ENCODE data around the gene ZNF614.
"Not testable (repeated sequence)": the region's sequence is repeated elsewhere in the genome, so short reads cannot be mapped to it uniquely, and the experiment has no call there.

The ZNF614 gene

GRCh38 chr19:52028027-52028779 is at the start of gene ZNF614:
Gene ZNF614 (minus strand): TSS chr19:52028379. CDS start chr19:52025745, 2,634 bp downstream.
- H3K4me3 ChIP-seq (ENCODE audit: low read depth, low read length): peak within 1 kb of the TSS; percentile 92
- no peak for TF ChIP-seq CTCF (IDR thresholded peaks at IDR 0.05; ENCODE audit: low read depth, low read length)

- no peak for TF ChIP-seq CTCF (IDR thresholded peaks at IDR 0.05; ENCODE audit: low read depth, low read length)
- no peak overlapping the region for H3K4me3 ChIP-seq (ENCODE audit: low read depth, low read length)
Observed at GRCh38 chr19:52070496-52070895, 42.3 kb upstream of the ZNF614 start.

DNA sequence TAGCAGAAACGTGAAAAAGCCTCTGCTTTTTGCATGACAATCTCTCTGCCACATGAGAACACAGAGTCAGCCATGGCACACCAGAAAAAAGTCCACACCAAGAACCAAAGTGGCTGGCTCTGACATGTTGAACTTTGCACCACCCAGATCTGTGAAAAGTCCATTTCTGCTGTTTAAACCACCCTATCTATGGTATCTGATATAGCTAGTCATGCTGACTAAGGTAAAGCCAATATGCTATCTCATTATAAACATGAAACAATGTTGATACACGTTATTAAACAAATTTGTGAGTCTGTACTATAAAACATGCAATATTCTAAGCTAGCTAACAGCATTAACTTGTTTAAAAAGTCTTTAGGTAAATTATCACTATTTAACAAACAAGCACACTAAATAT is 41.5 kb upstream of the ZNF614 start:
- no peak for TF ChIP-seq CTCF (IDR thresholded peaks at IDR 0.05; ENCODE audit: low read depth, low read length)
- H3K4me3 ChIP-seq (ENCODE audit: low read depth, low read length): no peak overlapping the region

DNA sequence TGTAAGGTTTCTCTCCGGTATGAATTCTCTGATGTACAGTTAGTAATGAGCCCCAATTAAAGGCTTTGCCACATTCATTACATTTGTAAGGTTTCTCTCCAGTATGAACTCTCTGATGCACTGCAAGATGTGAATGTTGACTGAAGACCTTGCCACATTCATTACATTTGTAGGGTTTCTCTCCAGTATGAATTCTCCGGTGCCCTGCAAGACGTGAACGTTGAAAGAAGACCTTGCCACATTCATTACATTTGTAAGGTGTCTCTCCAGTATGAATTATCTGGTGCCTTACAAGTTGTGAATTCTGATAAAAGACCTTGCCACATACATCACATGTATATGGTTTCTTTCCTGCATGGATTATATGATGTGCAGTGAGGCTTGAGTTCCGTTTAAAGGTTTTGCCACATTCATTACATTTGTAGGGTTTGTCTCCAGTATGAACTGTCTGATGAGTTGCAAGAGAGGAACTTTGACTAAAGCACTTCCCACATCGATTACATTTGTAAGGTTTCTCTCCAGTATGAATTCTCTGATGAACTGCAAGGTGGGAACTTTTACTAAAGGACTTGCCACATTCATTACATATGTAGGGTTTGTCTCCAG is 38.2 kb upstream of the ZNF614 start:
- H3K4me3 ChIP-seq (ENCODE audit: low read depth, low read length): no peak overlapping the region
- TF ChIP-seq CTCF (IDR thresholded peaks at IDR 0.05; ENCODE audit: low read depth, low read length): no peak

GRCh38 chr19:52065399-52065798 is 37.2 kb upstream of the ZNF614 start:
- no peak overlapping the region for H3K4me3 ChIP-seq (ENCODE audit: low read depth, low read length)
- TF ChIP-seq CTCF (IDR thresholded peaks at IDR 0.05; ENCODE audit: low read depth, low read length): no peak

- not testable (repeated sequence) for H3K4me3 ChIP-seq (ENCODE audit: low read depth, low read length)
Observed at GRCh38 chr19:52056480-52056879, 28.3 kb upstream of the ZNF614 start.

- not testable (repeated sequence) for H3K4me3 ChIP-seq (ENCODE audit: low read depth, low read length)
Observed at GRCh38 chr19:52051736-52052135, 23.6 kb upstream of the ZNF614 start.

- no peak for TF ChIP-seq CTCF (IDR thresholded peaks at IDR 0.05; ENCODE audit: low read depth, low read length)
Observed at GRCh38 chr19:52048555-52049501, 20.6 kb upstream of the ZNF614 start, which contains the start of gene ZNF432. Gene ZNF432 (minus strand): TSS chr19:52048838. CDS start chr19:52046868, 1,970 bp downstream.

More at GRCh38 chr19:52048555-52049501, 20.6 kb upstream of the ZNF614 start, which contains the start of gene ZNF432:
- peak within 1 kb of the TSS; percentile 75 for H3K4me3 ChIP-seq (ENCODE audit: low read depth, low read length)

Measured in WI38 (cell line).